Left ventricle myocardium inferior (tissue), 1 donor: Measurements from ENCODE around the gene ADAMTSL5. TPM values are rescaled to one million over a fixed set of nuclear protein-coding genes. Genes with fewer than 3 reads are reported as not detected.
"Not testable (repeated sequence)": the region's sequence is repeated elsewhere in the genome, so short reads cannot be mapped to it uniquely, and the experiment has no call there.

ENCODE experiments used
- DNase-seq: peaks from one replicate; pipeline ENCODE4 v3.0.0-alpha.2; 2020
- H3K27ac ChIP-seq: fragments of 200-600 bp; replicated peaks from 2 replicates; pipeline ENCODE4 v1.8.0; 2021
- H3K27me3 ChIP-seq: fragments of 200-600 bp; 2 replicates; pipeline ENCODE4 v1.8.0; 2021; ENCODE audit warnings: low read depth
- H3K36me3 ChIP-seq: fragments of 200-600 bp; 2 replicates; pipeline ENCODE4 v1.8.0; 2021
- H3K4me1 ChIP-seq: fragments of 200-600 bp; 2 replicates; pipeline ENCODE4 v1.8.0; 2021
- H3K4me3 ChIP-seq: fragments of 200-600 bp; 2 replicates; pipeline ENCODE4 v1.8.0; 2021; ENCODE audit warnings: mild to moderate bottlenecking, moderate library complexity
- H3K9me3 ChIP-seq: fragments of 200-600 bp; replicated peaks from 2 replicates; pipeline ENCODE4 v1.8.0; 2021
- intact Hi-C: fragments of 100-400 bp; cut with micrococcal nuclease; formaldehyde crosslinking; loops from one replicate; pipeline ENCODE4 v1.11.0; 2022
- total RNA-seq: library from RNA; stranded (reverse); fragmentation: NEBNext Ultra II Directional; extraction: Animal tissue kit (Norgen Biotek cat#: 25700); gene quantifications from one replicate; pipeline ENCODE4 v1.2.1, GENCODE V29; 2021
- TF ChIP-seq, protein P1 (sequence below): fragments of 200-600 bp; IDR thresholded peaks from 2 replicates; pipeline ENCODE4 v1.8.0; 2021; ENCODE audit warnings: antibody characterized with exemption, mild to moderate bottlenecking, borderline replicate concordance
- donor health status: DM: no; HTN: yes; CAD: no; lungs with severe emphysema.

ADAMTSL5 gene
- total RNA-seq, 1 donor from 2014 or later = 36.8 TPM

DNA sequence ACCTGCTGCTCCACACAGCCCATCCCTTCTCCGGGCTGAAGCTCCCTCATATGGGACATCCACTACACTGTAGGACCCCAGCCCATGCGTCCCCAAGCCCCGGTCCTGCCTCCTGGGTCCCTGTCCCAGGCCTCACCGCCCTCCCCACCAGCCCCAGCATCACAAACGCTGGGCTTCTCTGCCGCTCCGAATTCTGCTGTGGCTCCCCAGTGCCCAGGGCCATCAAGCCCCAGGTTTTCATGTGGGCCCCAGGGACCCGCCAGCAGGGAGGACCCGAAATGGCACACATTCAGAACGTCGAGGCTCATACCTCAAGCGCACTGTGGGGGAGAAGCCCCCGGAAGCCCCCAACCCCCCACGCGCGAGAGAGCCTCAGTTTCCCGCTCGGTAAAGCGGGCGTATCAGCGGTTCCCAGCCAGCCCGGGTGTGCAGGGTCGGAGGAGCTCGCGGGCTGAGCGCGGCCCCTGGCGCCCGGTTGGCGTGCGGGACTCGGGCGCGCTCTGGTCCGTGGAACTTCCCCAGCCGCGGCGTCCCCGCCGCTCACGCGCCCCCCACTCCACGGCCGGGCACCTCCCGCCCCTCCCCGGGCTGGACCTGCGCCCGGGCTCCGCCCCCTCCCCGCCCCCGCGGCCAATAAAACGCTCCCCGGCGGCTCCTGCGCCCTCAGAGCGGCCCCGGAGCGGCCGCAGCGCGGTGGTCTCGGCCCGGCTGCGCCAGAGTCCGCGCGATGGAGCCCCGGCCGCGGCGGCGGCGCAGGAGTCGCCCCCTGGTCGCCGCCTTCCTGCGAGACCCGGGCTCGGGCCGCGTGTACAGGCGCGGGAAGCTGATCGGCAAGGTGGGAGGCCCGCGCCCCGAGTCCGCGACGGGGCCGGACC, 10.8 kb upstream of the ADAMTSL5 start, which contains the start of gene PLK5:
PLK5 (plus strand) TSS at position 666 of the 875 bp plus-strand sequence. CDS start 2,920 bp downstream, outside the sequence.
- no peaks in the 10 kb centered on the region for H3K9me3 ChIP-seq
- intact Hi-C loops = no loop called here
- H3K4me3 ChIP-seq = peak within 1 kb of the TSS; percentile 46
- H3K4me1 ChIP-seq = peaks cover 13% of the 10 kb centered on the region
- H3K27me3 ChIP-seq = peaks cover 70% of the 10 kb centered on the region
- H3K36me3 ChIP-seq = no peaks in the 10 kb centered on the region
- no peak within 1 kb of the TSS for H3K27ac ChIP-seq
- no peak for DNase-seq
- TF ChIP-seq, protein P1, sequence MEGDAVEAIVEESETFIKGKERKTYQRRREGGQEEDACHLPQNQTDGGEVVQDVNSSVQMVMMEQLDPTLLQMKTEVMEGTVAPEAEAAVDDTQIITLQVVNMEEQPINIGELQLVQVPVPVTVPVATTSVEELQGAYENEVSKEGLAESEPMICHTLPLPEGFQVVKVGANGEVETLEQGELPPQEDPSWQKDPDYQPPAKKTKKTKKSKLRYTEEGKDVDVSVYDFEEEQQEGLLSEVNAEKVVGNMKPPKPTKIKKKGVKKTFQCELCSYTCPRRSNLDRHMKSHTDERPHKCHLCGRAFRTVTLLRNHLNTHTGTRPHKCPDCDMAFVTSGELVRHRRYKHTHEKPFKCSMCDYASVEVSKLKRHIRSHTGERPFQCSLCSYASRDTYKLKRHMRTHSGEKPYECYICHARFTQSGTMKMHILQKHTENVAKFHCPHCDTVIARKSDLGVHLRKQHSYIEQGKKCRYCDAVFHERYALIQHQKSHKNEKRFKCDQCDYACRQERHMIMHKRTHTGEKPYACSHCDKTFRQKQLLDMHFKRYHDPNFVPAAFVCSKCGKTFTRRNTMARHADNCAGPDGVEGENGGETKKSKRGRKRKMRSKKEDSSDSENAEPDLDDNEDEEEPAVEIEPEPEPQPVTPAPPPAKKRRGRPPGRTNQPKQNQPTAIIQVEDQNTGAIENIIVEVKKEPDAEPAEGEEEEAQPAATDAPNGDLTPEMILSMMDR = peak; percentile 27

- Histone ChIP-seq H3K9me3 (no peaks in the 10 kb centered on the region), H3K27me3 (peaks cover 65% of the 10 kb centered on the region), H3K27ac (no peak overlapping the region), H3K4me1 (peaks cover 13% of the 10 kb centered on the region), H3K36me3 (no peaks in the 10 kb centered on the region), H3K4me3 (no peak overlapping the region)
- no peak for DNase-seq
- intact Hi-C loops = no loop called here
- TF ChIP-seq, protein P1 = no peak
These were observed 10.0 kb upstream of the ADAMTSL5 start for GRCh38 chr19:1522838-1523237.

DNA sequence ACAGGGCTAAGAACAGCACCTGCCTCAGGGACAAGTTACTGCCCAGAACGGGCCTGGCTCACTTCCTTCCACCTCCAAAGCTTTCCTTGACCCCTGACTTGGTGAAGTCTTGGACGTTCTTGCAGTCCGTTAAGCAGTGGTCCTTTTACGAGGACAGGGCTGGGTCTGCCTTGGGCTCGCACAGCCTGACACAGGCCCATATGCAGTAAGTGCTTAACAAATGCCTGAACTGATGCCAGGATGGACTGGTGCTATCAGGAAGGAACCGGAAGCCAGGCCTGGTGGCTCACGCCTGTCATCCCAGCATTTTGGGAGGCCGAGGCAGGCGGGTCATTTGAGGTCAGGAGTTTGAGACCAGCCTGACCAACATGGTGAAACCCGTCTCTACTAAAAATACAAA, 9.2 kb upstream of the ADAMTSL5 start:
- peaks cover 57% of the 10 kb centered on the region for H3K27me3 ChIP-seq
- TF ChIP-seq, protein P1 = no peak
- no peaks in the 10 kb centered on the region for H3K36me3 ChIP-seq
- no peak overlapping the region for H3K4me3 ChIP-seq
- H3K27ac ChIP-seq = peak overlapping the region; percentile 54
- no peak for DNase-seq
- peaks cover 13% of the 10 kb centered on the region for H3K4me1 ChIP-seq
- no peaks in the 10 kb centered on the region for H3K9me3 ChIP-seq
- intact Hi-C loops = no loop called here

- TF ChIP-seq, protein P1 = no peak
- Histone ChIP-seq H3K4me1 (peaks cover 13% of the 10 kb centered on the region), H3K4me3 (no peak overlapping the region), H3K36me3 (no peaks in the 10 kb centered on the region), H3K27ac (peak overlapping the region; percentile 54), H3K27me3 (peaks cover 53% of the 10 kb centered on the region), H3K9me3 (no peaks in the 10 kb centered on the region)
- peak; percentile 46 for DNase-seq
- intact Hi-C loops = no loop called here
These were observed 8.8 kb upstream of the ADAMTSL5 start for GRCh38 chr19:1521636-1522035.

DNA sequence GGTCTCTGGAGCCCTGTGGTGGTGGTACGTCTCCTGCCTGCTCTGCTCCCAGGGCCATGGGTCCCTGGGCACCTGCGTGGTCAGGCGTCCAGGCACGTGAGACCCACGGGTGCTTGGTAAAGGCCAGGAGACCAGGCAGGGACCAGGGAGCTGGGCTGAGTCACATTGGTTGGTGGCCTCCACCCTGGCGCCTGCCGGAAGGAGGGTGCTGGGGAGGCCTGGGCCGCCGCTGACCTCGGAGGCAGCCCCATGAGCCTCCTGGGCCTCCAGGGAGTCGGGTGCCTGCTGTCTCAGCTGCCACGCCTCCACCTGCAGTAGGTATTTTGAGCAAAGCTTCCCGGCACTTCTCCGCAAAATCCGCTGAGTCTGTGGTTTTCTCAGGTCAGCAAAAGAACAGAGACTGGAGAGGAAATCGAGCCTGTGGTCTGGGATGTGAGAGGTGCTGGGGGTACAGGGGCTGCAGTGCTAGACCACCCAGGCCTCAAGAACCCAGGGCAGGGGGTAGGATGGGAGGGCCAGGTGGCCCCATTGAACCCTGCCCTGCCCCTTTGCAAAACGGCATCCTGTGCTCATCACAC, 7.5 kb upstream of the ADAMTSL5 start:
- DNase-seq = no peak

GRCh38 chr19:1519802-1520201, 7.0 kb upstream of the ADAMTSL5 start:
- H3K27ac ChIP-seq, H3K4me3 ChIP-seq, H3K9me3 ChIP-seq, DNase-seq, H3K36me3 ChIP-seq, intact Hi-C loops: not testable (repeated sequence)
- Histone ChIP-seq H3K27me3 (peaks cover 42% of the 10 kb centered on the region), H3K4me1 (peaks cover 13% of the 10 kb centered on the region)

More for the DNA sequence above, 7.5 kb upstream of the ADAMTSL5 start:
- peaks cover 42% of the 10 kb centered on the region for H3K27me3 ChIP-seq
- TF ChIP-seq, protein P1 = no peak
- no peaks in the 10 kb centered on the region for H3K9me3 ChIP-seq
- no peak overlapping the region for H3K27ac ChIP-seq
- H3K4me1 ChIP-seq = peaks cover 13% of the 10 kb centered on the region
- no peak overlapping the region for H3K4me3 ChIP-seq
- no peaks in the 10 kb centered on the region for H3K36me3 ChIP-seq
- intact Hi-C loops = no loop called here
